HS-27A (cell line): Measurements from ENCODE around the gene GDF3.
"Not testable (repeated sequence)": the region's sequence is repeated elsewhere in the genome, so short reads cannot be mapped to it uniquely, and the experiment has no call there.

Source experiments
- DNase-seq: peaks from one replicate; pipeline ENCODE4 v3.0.0-alpha.2; 2012; ENCODE audit warnings: low read depth, missing footprints

The GDF3 gene

GRCh38 chr12:7667125-7667524 is 28.4 kb downstream of the GDF3 start:
- no peak for DNase-seq

DNA sequence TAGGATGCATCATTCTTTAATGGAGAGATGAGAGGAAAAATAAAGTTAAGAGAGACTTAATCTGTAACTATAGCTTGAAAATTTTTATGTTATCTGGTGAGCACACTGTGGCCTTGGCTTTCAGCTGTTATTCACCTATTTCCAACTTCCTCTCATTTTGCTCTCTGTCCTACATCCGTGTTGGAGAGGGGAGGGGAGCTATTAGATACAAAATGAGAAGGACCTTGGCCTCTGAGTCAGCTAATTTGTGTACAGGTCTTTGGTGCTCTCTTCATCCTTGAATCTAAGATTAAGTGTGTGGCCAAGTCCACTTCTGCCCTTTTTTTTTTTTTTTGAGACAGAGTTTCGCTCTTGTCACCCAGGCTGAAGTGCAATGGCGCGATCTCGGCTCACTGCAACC is 29.0 kb downstream of the GDF3 start:
- no peak for DNase-seq

DNA sequence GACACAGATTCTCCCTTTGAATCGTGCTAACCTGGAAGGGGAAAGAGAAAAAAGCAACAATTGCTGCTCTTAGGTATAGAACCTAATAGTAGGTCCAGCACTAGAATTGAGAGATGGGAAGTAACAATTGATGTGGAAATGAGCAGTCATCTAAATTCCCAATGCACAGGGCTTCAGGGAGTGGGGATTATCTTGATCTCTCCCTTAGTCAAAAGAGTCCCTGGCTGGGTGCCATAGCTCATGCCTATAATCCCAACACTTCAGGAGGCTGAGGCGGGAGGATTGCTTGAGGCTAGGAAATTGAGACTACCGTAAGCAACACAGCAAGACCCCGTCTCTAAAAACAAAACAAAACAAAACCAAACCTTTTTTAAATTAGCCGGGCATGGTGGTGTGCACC is 33.8 kb downstream of the GDF3 start:
- no peak for DNase-seq

GRCh38 chr12:7656121-7656520 is 39.5 kb downstream of the GDF3 start:
- DNase-seq = no peak

DNA sequence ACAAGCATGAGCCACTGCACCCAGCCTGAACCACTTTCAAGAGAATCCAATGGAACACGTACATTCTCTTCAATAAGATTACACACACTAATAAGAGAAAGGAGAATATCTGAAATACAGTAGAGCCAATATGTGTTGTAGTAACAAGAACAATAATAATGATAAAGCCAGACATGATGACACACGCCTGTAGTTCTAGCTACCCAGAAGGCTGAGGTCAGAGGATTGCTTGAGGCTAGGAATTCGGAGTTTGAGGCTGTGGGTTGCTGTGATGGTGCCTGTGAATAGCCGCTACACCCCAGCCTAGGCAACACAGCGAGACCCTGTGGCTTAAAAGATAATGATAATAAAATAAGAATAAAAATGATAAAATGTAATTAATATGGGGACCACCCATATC is 45.5 kb downstream of the GDF3 start:
- no peak for DNase-seq

DNA sequence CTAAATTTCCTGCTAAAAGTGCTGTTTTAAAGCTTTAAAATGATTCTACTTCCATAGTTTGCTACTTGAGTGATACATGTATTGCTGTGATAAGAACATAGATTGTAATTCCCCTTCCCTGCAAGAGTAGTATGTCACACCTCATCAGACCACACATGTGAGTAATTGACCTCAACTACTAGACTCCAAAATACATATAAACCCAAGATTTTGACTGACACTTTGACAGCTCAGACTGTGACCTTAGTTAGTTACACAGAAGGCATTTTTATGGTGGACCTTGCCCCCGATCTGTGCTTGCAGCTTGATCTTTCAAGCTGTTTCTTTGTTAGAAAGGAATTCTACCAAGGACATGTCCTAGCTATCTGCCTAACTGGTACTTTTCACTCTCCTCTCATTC is 48.5 kb downstream of the GDF3 start:
- no peak for DNase-seq

GRCh38 chr12:7646178-7646475 is 49.4 kb downstream of the GDF3 start:
- DNase-seq = no peak

DNA sequence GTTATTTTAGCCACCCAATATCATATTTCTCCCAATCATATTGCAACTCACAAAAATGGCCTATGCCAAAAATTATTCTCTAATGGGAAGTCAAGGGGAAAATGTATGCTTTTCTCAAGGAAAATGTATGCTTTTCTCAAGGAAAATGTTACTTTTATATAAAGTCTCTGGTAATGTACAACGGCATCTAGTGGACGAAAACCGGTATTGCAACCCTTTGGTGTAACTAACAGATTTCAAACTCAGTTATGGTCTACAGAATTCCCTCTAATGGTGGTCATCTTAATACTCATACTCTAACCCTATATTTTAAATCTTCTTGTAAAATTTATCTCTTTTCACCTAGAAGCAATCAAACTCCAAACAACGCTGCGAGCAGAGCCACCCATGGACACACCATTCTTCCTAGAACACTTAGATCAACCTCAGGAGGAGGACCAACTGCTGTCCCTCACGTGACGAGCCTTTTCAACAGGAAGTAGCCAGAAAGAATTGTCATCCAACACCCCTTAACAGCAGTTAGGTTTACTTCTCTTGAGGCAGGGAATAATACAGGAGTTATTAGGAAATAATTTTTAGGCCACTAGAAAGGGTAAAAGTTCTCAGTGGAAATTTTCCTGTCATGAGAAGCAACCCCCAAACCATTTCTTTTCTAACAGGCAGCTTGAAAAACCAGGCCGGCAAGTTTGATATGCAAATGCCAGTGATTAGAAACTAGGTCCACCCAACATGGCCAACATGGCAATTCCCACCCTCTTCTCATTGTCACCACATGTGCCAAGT is 50.0 kb downstream of the GDF3 start:
- peak; percentile 17 for DNase-seq

GRCh38 chr12:7642876-7643309 is 52.7 kb downstream of the GDF3 start:
- DNase-seq = no peak

DNA sequence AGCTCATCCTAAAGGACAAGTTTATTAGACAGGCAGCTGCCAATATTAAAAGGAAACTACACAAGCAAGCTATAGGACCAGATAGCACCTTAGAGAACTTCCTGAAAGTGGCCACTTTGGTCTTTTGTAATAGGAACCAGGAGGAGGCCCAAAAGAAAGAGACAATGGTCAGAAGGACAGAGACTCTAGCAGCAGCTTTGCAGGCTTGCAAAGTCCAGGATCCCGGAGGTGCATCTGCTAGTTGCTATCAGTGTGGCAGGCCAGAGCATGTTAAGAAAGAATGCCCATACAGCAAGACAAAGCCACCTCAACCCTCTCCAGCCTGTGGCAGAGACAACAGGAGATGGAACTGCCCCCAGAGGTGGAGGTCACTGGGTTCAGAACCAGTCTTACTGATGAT is 53.3 kb downstream of the GDF3 start:
- no peak for DNase-seq

DNA sequence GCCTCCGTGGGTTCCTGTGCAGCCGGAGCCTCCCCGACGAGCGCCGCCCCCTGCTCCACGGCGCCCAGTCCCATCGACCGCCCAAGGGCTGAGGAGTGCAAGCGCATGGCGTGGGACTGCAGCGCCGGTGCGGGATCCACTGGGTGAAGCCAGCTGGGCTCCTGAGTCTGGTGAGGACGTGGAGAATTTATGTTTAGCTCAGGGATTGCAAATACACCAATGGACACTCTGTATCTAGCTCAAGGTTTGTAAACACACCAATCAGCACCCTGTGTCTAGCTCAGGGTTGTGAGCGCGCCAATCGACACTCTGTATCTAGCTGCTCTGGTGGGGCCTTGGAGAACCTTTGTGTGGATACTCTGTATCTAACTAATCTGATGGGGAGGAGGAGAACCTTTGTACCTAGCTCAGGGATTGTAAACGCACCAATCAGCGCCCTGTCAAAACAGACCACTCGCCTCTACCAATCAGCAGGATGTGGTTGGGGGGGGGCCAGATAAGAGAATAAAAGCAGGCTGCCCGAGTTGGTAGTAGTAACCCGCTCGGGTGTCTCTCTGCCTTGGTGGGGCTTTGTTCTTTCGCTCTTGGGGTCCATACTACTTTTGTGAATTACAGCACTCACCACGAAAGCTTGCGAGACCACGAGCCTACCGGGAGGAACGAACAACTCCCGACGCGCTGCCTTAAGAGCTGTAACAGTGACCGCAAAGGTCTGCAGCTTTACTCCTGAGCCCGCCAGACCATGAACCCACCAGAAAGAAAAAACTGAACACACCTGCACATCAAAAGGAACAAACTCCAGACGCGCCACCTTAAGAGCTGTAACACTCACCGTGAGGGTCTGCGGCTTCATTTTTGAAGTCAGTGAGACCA is 55.2 kb downstream of the GDF3 start:
- not testable (repeated sequence) for DNase-seq
